HCT116 (cell line): ENCODE data around the gene IPO11. TPM values are rescaled to one million over a fixed set of nuclear protein-coding genes. Genes with fewer than 3 reads are reported as not detected.

ENCODE experiments used
- ATAC-seq: fragments of 200-7000 bp; cut with Tn5 transposase; 2 replicates; pipeline ENCODE4 v1.9.1; 2020; ENCODE audit warnings: mild to moderate bottlenecking, moderate library complexity
- BruUV-seq: library from RNA; stranded (reverse); fragments of 400-500 nt; replicated peaks from 2 replicates; lab custom pipeline; 2021; lab: Mats Ljungman, UMichigan
- CTCF ChIA-PET: fragments of 300-600 bp; sonication (Branson Sonifier 250); formaldehyde crosslinking; loops from one replicate; lab custom pipeline; 2021; ENCODE audit warnings: antibody characterized with exemption; lab: Charles Lee
- POLR2A ChIA-PET: fragments of 300-600, 350-600 bp; sonication (Branson Sonifier 250); formaldehyde crosslinking; loops from one replicate; lab custom pipeline; 2021; ENCODE audit warnings: antibody characterized with exemption; lab: Charles Lee
- RAD21 ChIA-PET, 2 experiments: fragments of 300-600 bp; sonication (Branson Sonifier 250); formaldehyde crosslinking; loops; one replicate each; lab custom pipeline; 2023; ENCODE audit warnings: low total read pairs in 2 of 2; ENCODE audit not compliant: uncharacterized antibody in 2 of 2, unreplicated experiment in 2 of 2, low non-redundant PET in 1 of 2; lab: Charles Lee
- DNase-seq: peaks from one replicate; pipeline ENCODE4 v3.0.0-alpha.2; 2010; ENCODE audit warnings: low read depth, low spot score
- H2AFZ ChIP-seq: fragments of 200-600 bp; shearing (Covaris generic), sonication (generic); 2 replicates; pipeline ENCODE4 v1.6.1; 2017; ENCODE audit warnings: low read depth, mixed run types, mixed read lengths, antibody characterized with exemption, low read length; ENCODE audit not compliant: poor library complexity, severe bottlenecking
- H3K27ac ChIP-seq: 2 replicates; pipeline ENCODE4 v1.5.1; 2012; ENCODE audit warnings: low read depth, low read length
- H3K27me3 ChIP-seq: fragments of 200-600 bp; sonication (generic); 2 replicates; pipeline ENCODE4 v1.6.1; 2016; ENCODE audit warnings: mixed run types, low read length, mixed read lengths; ENCODE audit not compliant: insufficient read depth
- H3K36me3 ChIP-seq, 2 experiments: fragments of 200-500 bp in 1 of 2; fragments of 200-600 bp in 1 of 2; sonication (Bioruptor generic) in 1 of 2; sonication (generic) in 1 of 2; 2 replicates each; pipeline versions ENCODE4 v1.5.1 to v1.6.1; 2014 to 2016; ENCODE audit warnings: low read length in 2 of 2, inconsistent platforms in 1 of 2, mixed read lengths in 1 of 2, mixed run types in 1 of 2; ENCODE audit not compliant: insufficient read depth in 2 of 2, control insufficient read depth in 1 of 2
- H3K4me1 ChIP-seq, 2 experiments: fragments of 200-600 bp in 1 of 2; sonication (generic) in 1 of 2; 2 replicates each; pipeline versions ENCODE4 v1.5.1 to v1.6.1; 2012 to 2017; ENCODE audit warnings: low read length in 2 of 2, inconsistent platforms in 1 of 2, mild to moderate bottlenecking in 1 of 2, mixed read lengths in 1 of 2, mixed run types in 1 of 2, moderate library complexity in 1 of 2; ENCODE audit not compliant: insufficient read depth in 2 of 2, control insufficient read depth in 1 of 2
- H3K4me2 ChIP-seq: fragments of 200-600 bp; sonication (generic); 2 replicates; pipeline ENCODE4 v1.6.1; 2017; ENCODE audit warnings: mixed run types, low read length, mixed read lengths
- H3K4me3 ChIP-seq, 2 experiments: fragments of 200-600 bp in 1 of 2; sonication (generic) in 1 of 2; replicated peaks in 1 of 2; 2 replicates each; pipeline ENCODE4 v1.5.1; 2011 to 2016; ENCODE audit warnings: low read length in 2 of 2, control low read depth in 1 of 2, low read depth in 1 of 2, mild to moderate bottlenecking in 1 of 2, mixed read lengths in 1 of 2, mixed run types in 1 of 2
- H3K79me2 ChIP-seq: fragments of 200-600 bp; sonication (generic); 2 replicates; pipeline ENCODE4 v1.6.1; 2017; ENCODE audit warnings: mild to moderate bottlenecking, mixed run types, low read length, moderate library complexity, mixed read lengths; ENCODE audit not compliant: insufficient read depth
- H3K9ac ChIP-seq: fragments of 200-600 bp; sonication (generic); 2 replicates; pipeline ENCODE4 v1.6.1; 2016; ENCODE audit warnings: low read length, mixed read lengths
- H3K9me2 ChIP-seq: fragments of 200-600 bp; sonication (generic), shearing (Covaris generic); 2 replicates; pipeline ENCODE4 v1.6.1; 2017; ENCODE audit warnings: mixed run types, mild to moderate bottlenecking, moderate library complexity; ENCODE audit not compliant: insufficient read depth
- H3K9me3 ChIP-seq, 2 experiments: fragments of 200-500 bp in 1 of 2; fragments of 200-600 bp in 1 of 2; sonication (Bioruptor generic) in 1 of 2; sonication (generic) in 1 of 2; 2 replicates each; pipeline ENCODE4 v1.6.1; 2014 to 2017; ENCODE audit warnings: low read length in 2 of 2, mixed read lengths in 2 of 2, inconsistent platforms in 1 of 2, low read depth in 1 of 2, mild to moderate bottlenecking in 1 of 2, mixed run types in 1 of 2, moderate library complexity in 1 of 2; ENCODE audit not compliant: control insufficient read depth in 1 of 2, insufficient read depth in 1 of 2
- H4K20me1 ChIP-seq: fragments of 200-600 bp; sonication (generic), shearing (Covaris generic); 2 replicates; pipeline ENCODE4 v1.6.1; 2017; ENCODE audit warnings: mixed run types, mild to moderate bottlenecking, moderate library complexity; ENCODE audit not compliant: insufficient read depth
- CEBPB ChIP-seq: IDR thresholded peaks from 2 replicates; pipeline ENCODE4 v1.6.1; 2012; ENCODE audit warnings: low read depth
- EGR1 ChIP-seq: IDR thresholded peaks from 2 replicates; pipeline ENCODE4 v1.6.1; 2012; ENCODE audit warnings: low read depth
- EZH2phosphoT487 ChIP-seq: fragments of 200-600 bp; IDR thresholded peaks from 2 replicates; pipeline ENCODE4 v1.6.1; 2018; ENCODE audit warnings: antibody characterized with exemption, borderline replicate concordance
- FOSL1 ChIP-seq: IDR thresholded peaks from 2 replicates; pipeline ENCODE4 v1.6.1; 2012; ENCODE audit warnings: low read depth
- JUND ChIP-seq: IDR thresholded peaks from 2 replicates; pipeline ENCODE4 v1.6.1; 2012
- MAX ChIP-seq: IDR thresholded peaks from 2 replicates; pipeline ENCODE4 v1.6.1; 2012
- POLR2A ChIP-seq: IDR thresholded peaks from 2 replicates; pipeline ENCODE4 v1.7.0; 2011; ENCODE audit warnings: borderline replicate concordance; ENCODE audit not compliant: insufficient read depth, insufficient read length; ENCODE audit errors: extremely low read depth
- RAD21 ChIP-seq: IDR thresholded peaks from 2 replicates; pipeline ENCODE4 v1.6.1; 2012; ENCODE audit warnings: low read depth, mild to moderate bottlenecking
- SP1 ChIP-seq: IDR thresholded peaks from 2 replicates; pipeline ENCODE4 v1.6.1; 2012; ENCODE audit warnings: low read depth
- SRF ChIP-seq: IDR thresholded peaks from 2 replicates; pipeline ENCODE4 v1.6.1; 2012; ENCODE audit warnings: low read depth
- TCF7L2 ChIP-seq: IDR thresholded peaks from 2 replicates; pipeline ENCODE4 v1.7.0; 2011; ENCODE audit warnings: borderline replicate concordance, inconsistent platforms; ENCODE audit not compliant: insufficient read depth, insufficient read length; ENCODE audit errors: extremely low read depth
- ZBTB33 ChIP-seq: IDR thresholded peaks from 2 replicates; pipeline ENCODE4 v1.6.1; 2011; ENCODE audit warnings: mild to moderate bottlenecking, low read length, moderate library complexity; ENCODE audit not compliant: insufficient replicate concordance; ENCODE audit errors: extremely low read depth
- ZFX ChIP-seq: fragments of 450-650 bp; IDR thresholded peaks from 2 replicates; pipeline ENCODE4 v1.6.1; 2017
- ZNF274 ChIP-seq: fragments of 200-500 bp; sonication (Bioruptor generic); IDR thresholded peaks from 2 replicates; pipeline ENCODE4 v1.6.1; 2014; ENCODE audit warnings: mild to moderate bottlenecking, low read depth, low read length, inconsistent platforms
- intact Hi-C: fragments of 100-400 bp; cut with micrococcal nuclease; formaldehyde crosslinking; loops from 2 replicates; pipeline ENCODE4 v1.10.0; 2022
- total RNA-seq: library from RNA; stranded (reverse); gene quantifications from one replicate; pipeline ENCODE4 v1.2.1, GENCODE V29; 2021; ENCODE audit not compliant: unreplicated experiment
- TF ChIP-seq, protein P1 (sequence below), 3 experiments: fragments of 200-600 bp in 1 of 3; sonication (generic) in 1 of 3; IDR thresholded peaks in 2 of 3; conservative IDR thresholded peaks in 1 of 3; 2 replicates each; pipeline ENCODE4 v1.5.1; 2012 to 2017; ENCODE audit warnings: low read depth in 2 of 3, low read length in 2 of 3, antibody characterized with exemption in 1 of 3, borderline replicate concordance in 1 of 3, control low read depth in 1 of 3, mild to moderate bottlenecking in 1 of 3, mixed read lengths in 1 of 3, mixed run types in 1 of 3, moderate library complexity in 1 of 3; ENCODE audit not compliant: insufficient read depth in 1 of 3
- TF ChIP-seq, protein P2 (sequence below): IDR thresholded peaks from 2 replicates; pipeline ENCODE4 v1.6.1; 2012; ENCODE audit warnings: low read depth
- TF ChIP-seq, protein P3 (sequence below): IDR thresholded peaks from 2 replicates; pipeline ENCODE4 v1.6.1; 2012

The IPO11 gene
- total RNA-seq, 1 experiment from 2014 or later = 55.1 TPM

GRCh38 chr5:62596096-62596495 is 183.5 kb downstream of the IPO11 start:
- H3K4me3 ChIP-seq = no peak overlapping the region
- ChIA-PET POLR2A (interaction anchor here (0.6 kb wide), 1 partner anchor 70 kb away, joined by 3 read pairs; no protein-coding TSS in a partner anchor), RAD21 (no interaction called here), CTCF (no interaction called here)
- H3K9me3 ChIP-seq = no peaks in the 10 kb centered on the region
- no peak for DNase-seq
- intact Hi-C loops = no loop called here
- ATAC-seq = no peak
- no peak overlapping the region for H3K4me2 ChIP-seq
- no peak overlapping the region for H3K27ac ChIP-seq
- H3K27me3 ChIP-seq = no peaks in the 10 kb centered on the region
- no peak overlapping the region for H2AFZ ChIP-seq
- H3K9ac ChIP-seq = no peak overlapping the region
- BruUV-seq = no TSS peak
- H3K36me3 ChIP-seq = no peaks in the 10 kb centered on the region; a peak in 1 of 4 replicates
- TF ChIP-seq TCF7L2 (no peak), CEBPB (no peak), JUND (no peak), POLR2A (no peak), FOSL1 (no peak), ZBTB33 (no peak), ZNF274 (no peak), ZFX (no peak), RAD21 (no peak), SRF (no peak), SP1 (no peak), MAX (no peak), EZH2phosphoT487 (no peak), EGR1 (no peak)
- TF ChIP-seq, protein P1, sequence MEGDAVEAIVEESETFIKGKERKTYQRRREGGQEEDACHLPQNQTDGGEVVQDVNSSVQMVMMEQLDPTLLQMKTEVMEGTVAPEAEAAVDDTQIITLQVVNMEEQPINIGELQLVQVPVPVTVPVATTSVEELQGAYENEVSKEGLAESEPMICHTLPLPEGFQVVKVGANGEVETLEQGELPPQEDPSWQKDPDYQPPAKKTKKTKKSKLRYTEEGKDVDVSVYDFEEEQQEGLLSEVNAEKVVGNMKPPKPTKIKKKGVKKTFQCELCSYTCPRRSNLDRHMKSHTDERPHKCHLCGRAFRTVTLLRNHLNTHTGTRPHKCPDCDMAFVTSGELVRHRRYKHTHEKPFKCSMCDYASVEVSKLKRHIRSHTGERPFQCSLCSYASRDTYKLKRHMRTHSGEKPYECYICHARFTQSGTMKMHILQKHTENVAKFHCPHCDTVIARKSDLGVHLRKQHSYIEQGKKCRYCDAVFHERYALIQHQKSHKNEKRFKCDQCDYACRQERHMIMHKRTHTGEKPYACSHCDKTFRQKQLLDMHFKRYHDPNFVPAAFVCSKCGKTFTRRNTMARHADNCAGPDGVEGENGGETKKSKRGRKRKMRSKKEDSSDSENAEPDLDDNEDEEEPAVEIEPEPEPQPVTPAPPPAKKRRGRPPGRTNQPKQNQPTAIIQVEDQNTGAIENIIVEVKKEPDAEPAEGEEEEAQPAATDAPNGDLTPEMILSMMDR (IDR thresholded peaks at IDR 0.05 in 2 of 3, conservative IDR thresholded peaks at IDR 0.05 in 1 of 3; ENCODE audit: borderline replicate concordance in 1 of 3, insufficient read depth in 1 of 3, low read depth in 2 of 3, low read length in 2 of 3) = no peak
- TF ChIP-seq, protein P2, sequence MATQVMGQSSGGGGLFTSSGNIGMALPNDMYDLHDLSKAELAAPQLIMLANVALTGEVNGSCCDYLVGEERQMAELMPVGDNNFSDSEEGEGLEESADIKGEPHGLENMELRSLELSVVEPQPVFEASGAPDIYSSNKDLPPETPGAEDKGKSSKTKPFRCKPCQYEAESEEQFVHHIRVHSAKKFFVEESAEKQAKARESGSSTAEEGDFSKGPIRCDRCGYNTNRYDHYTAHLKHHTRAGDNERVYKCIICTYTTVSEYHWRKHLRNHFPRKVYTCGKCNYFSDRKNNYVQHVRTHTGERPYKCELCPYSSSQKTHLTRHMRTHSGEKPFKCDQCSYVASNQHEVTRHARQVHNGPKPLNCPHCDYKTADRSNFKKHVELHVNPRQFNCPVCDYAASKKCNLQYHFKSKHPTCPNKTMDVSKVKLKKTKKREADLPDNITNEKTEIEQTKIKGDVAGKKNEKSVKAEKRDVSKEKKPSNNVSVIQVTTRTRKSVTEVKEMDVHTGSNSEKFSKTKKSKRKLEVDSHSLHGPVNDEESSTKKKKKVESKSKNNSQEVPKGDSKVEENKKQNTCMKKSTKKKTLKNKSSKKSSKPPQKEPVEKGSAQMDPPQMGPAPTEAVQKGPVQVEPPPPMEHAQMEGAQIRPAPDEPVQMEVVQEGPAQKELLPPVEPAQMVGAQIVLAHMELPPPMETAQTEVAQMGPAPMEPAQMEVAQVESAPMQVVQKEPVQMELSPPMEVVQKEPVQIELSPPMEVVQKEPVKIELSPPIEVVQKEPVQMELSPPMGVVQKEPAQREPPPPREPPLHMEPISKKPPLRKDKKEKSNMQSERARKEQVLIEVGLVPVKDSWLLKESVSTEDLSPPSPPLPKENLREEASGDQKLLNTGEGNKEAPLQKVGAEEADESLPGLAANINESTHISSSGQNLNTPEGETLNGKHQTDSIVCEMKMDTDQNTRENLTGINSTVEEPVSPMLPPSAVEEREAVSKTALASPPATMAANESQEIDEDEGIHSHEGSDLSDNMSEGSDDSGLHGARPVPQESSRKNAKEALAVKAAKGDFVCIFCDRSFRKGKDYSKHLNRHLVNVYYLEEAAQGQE = no peak
- TF ChIP-seq, protein P3, sequence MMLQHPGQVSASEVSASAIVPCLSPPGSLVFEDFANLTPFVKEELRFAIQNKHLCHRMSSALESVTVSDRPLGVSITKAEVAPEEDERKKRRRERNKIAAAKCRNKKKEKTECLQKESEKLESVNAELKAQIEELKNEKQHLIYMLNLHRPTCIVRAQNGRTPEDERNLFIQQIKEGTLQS = no peak
- no peaks in the 10 kb centered on the region for H3K9me2 ChIP-seq
- H3K79me2 ChIP-seq = no peaks in the 10 kb centered on the region
- no peaks in the 10 kb centered on the region for H4K20me1 ChIP-seq
- H3K4me1 ChIP-seq = no peaks in the 10 kb centered on the region
